K562 (cell line): ENCODE data around the gene AUNIP. TPM values are rescaled to one million over a fixed set of nuclear protein-coding genes. Genes with fewer than 3 reads are reported as not detected.

ENCODE experiments used
- C11orf30 ChIP-seq: fragments of 450-650 bp; IDR thresholded peaks from 2 replicates; pipeline ENCODE4 v1.6.1; 2016; ENCODE audit warnings: low read depth, mild to moderate bottlenecking
- CSDE1 ChIP-seq, 2 experiments: fragments of 450-650 bp; IDR thresholded peaks; 2 replicates each; pipeline ENCODE4 v1.6.1; 2016; ENCODE audit warnings: mild to moderate bottlenecking in 1 of 2
- FIP1L1 ChIP-seq: fragments of 200-400 bp; formaldehyde crosslinking; IDR thresholded peaks from 2 replicates; pipeline ENCODE4 v1.6.1; 2018; ENCODE audit warnings: mild to moderate bottlenecking, low read depth, low read length; ENCODE audit not compliant: poor library complexity, severe bottlenecking
- FOXK2 ChIP-seq, 2 experiments: fragments of 450-650 bp; IDR thresholded peaks in 1 of 2; conservative IDR thresholded peaks in 1 of 2; 2 replicates each; pipeline ENCODE4 v1.6.1; 2016; ENCODE audit warnings: low read depth in 2 of 2, mild to moderate bottlenecking in 1 of 2
- GABPA ChIP-seq: fragments of 200-800 bp; sonication (Bioruptor generic); conservative IDR thresholded peaks from 2 replicates; pipeline ENCODE4 v1.6.1; 2016; ENCODE audit warnings: low read depth, missing genetic modification characterization, missing compliant biosample characterization
- HNRNPLL ChIP-seq: fragments of 200-400 bp; formaldehyde crosslinking; IDR thresholded peaks from 2 replicates; pipeline ENCODE4 v1.6.1; 2017; ENCODE audit warnings: low read length, low read depth, mild to moderate bottlenecking; ENCODE audit not compliant: poor library complexity, severe bottlenecking
- HNRNPUL1 ChIP-seq: fragments of 200-400 bp; formaldehyde crosslinking; IDR thresholded peaks from 2 replicates; pipeline ENCODE4 v1.6.1; 2017; ENCODE audit warnings: low read length
- MXD1 ChIP-seq: fragments of 250-450 bp; sonication (Bioruptor Pico); IDR thresholded peaks from 2 replicates; pipeline ENCODE4 v1.8.0; 2021; ENCODE audit warnings: borderline replicate concordance, mild to moderate bottlenecking, moderate library complexity; ENCODE audit not compliant: poor library complexity, severe bottlenecking
- NFXL1 ChIP-seq: fragments of 450-650 bp; formaldehyde crosslinking; IDR thresholded peaks from 2 replicates; pipeline ENCODE4 v1.4.0; 2021; ENCODE audit warnings: mild to moderate bottlenecking
- NR4A1 ChIP-seq, 2 experiments: fragments of 250-450 bp in 1 of 2; fragments of 450-650 bp in 1 of 2; sonication (Bioruptor Pico) in 1 of 2; IDR thresholded peaks; 2 replicates each; pipeline versions ENCODE4 v1.4.0 to v1.6.1; 2016 to 2020; ENCODE audit warnings: mild to moderate bottlenecking in 2 of 2, missing compliant biosample characterization in 1 of 2, missing genetic modification characterization in 1 of 2, moderate library complexity in 1 of 2
- PHB2 ChIP-seq: fragments of 450-650 bp; IDR thresholded peaks from 2 replicates; pipeline ENCODE4 v1.6.1; 2017; ENCODE audit warnings: low read depth
- PRMT5 ChIP-seq: sonication (generic); formaldehyde crosslinking; IDR thresholded peaks from 2 replicates; pipeline ENCODE4 v1.5.0; 2020; ENCODE audit warnings: missing genetic modification reagents
- PRPF4 ChIP-seq: fragments of 200-400 bp; formaldehyde crosslinking; IDR thresholded peaks from one replicate; pipeline ENCODE4 v1.6.1; 2017; ENCODE audit warnings: low read length, low read depth, mild to moderate bottlenecking; ENCODE audit not compliant: insufficient read depth, poor library complexity, severe bottlenecking
- RB1 ChIP-seq: fragments of 450-650 bp; IDR thresholded peaks from 2 replicates; pipeline ENCODE4 v1.6.1; 2017; ENCODE audit warnings: low read depth, mild to moderate bottlenecking
- SIN3A ChIP-seq, 2 experiments: fragments of 150-350 bp in 1 of 2; IDR thresholded peaks; 2 replicates each; pipeline ENCODE4 v1.6.1; 2011 to 2016; ENCODE audit warnings: borderline replicate concordance in 2 of 2, low read depth in 2 of 2, low read length in 2 of 2, mild to moderate bottlenecking in 2 of 2, moderate library complexity in 2 of 2; ENCODE audit not compliant: control insufficient read depth in 1 of 2
- SIX5 ChIP-seq, 2 experiments: IDR thresholded peaks; 2 replicates each; pipeline ENCODE4 v1.6.1; 2011; ENCODE audit warnings: low read length in 2 of 2, borderline replicate concordance in 1 of 2, low read depth in 1 of 2, mild to moderate bottlenecking in 1 of 2, moderate library complexity in 1 of 2; ENCODE audit not compliant: insufficient read depth in 1 of 2
- SMARCB1 ChIP-seq: IDR thresholded peaks from 2 replicates; pipeline ENCODE4 v1.6.1; 2011; ENCODE audit warnings: improper control_type of control experiment, low read depth; ENCODE audit not compliant: insufficient read length
- THRAP3 ChIP-seq: fragments of 450-650 bp; IDR thresholded peaks from 2 replicates; pipeline ENCODE4 v1.6.1; 2016; ENCODE audit warnings: mild to moderate bottlenecking, inconsistent platforms, borderline replicate concordance
- TOE1 ChIP-seq, 2 experiments: fragments of 450-650 bp in 1 of 2; sonication (generic) in 1 of 2; formaldehyde crosslinking in 1 of 2; IDR thresholded peaks; 2 replicates each; pipeline versions ENCODE4 v1.7.1 to v1.8.0; 2016 to 2022; ENCODE audit warnings: borderline replicate concordance in 2 of 2, mild to moderate bottlenecking in 2 of 2, antibody characterized with exemption in 1 of 2, inconsistent platforms in 1 of 2, low read depth in 1 of 2, missing genetic modification reagents in 1 of 2, moderate library complexity in 1 of 2
- YY1 ChIP-seq, 3 experiments: IDR thresholded peaks; 2 replicates each; pipeline ENCODE4 v1.6.1; 2011; ENCODE audit warnings: low read length in 2 of 3, mild to moderate bottlenecking in 2 of 3, moderate library complexity in 2 of 3, borderline replicate concordance in 1 of 3, control low read depth in 1 of 3, low read depth in 1 of 3; ENCODE audit not compliant: insufficient read depth in 3 of 3, insufficient replicate concordance in 2 of 3, control insufficient read depth in 1 of 3, insufficient read length in 1 of 3; ENCODE audit errors: extremely low read depth in 1 of 3
- ZNF589 ChIP-seq: fragments of 200-800 bp; sonication (Bioruptor generic); IDR thresholded peaks from 2 replicates; pipeline ENCODE4 v1.6.1; 2016; ENCODE audit warnings: low read depth, missing genetic modification characterization, missing compliant biosample characterization
- polyA plus RNA-seq, 8 experiments: library from polyadenylated mRNA; depleted of rRNA in 4 of 8; stranded (reverse) in 5 of 8; unstranded in 3 of 8; fragments of >200 nt; fragmentation: Nextera tagmentation in 2 of 8; fragmentation: Illumina TruSeq in 1 of 8; extraction: Ambion mirVana in 2 of 8; extraction: Trizol in 1 of 8; gene quantifications; 2 replicates each; pipeline versions ENCODE4 v1.2.1 to v1.2.3, GENCODE V29; 2011 to 2014; ENCODE audit warnings: inconsistent platforms in 1 of 8, missing spikeins in 1 of 8
- total RNA-seq, 7 experiments: library from RNA; depleted of rRNA in 6 of 7; stranded (reverse); fragments of >200 nt in 6 of 7; fragmentation: Illumina TruSeq in 2 of 7; extraction: Trizol in 2 of 7; gene quantifications; 2 replicates each; pipeline versions ENCODE4 v1.2.1 to v1.2.3, GENCODE V29; 2011 to 2021; ENCODE audit warnings: low replicate concordance in 1 of 7
- TF ChIP-seq, protein P1 (sequence below): fragments of 450-650 bp; IDR thresholded peaks from 2 replicates; pipeline ENCODE4 v1.6.1; 2016

The AUNIP gene
- total and polyA plus RNA-seq, 9 of the 15 experiments (the other 6 are each of a cell fraction or from before 2014, with no cell fraction given), result 12.1 to 53.8 (median 47.1) TPM

DNA sequence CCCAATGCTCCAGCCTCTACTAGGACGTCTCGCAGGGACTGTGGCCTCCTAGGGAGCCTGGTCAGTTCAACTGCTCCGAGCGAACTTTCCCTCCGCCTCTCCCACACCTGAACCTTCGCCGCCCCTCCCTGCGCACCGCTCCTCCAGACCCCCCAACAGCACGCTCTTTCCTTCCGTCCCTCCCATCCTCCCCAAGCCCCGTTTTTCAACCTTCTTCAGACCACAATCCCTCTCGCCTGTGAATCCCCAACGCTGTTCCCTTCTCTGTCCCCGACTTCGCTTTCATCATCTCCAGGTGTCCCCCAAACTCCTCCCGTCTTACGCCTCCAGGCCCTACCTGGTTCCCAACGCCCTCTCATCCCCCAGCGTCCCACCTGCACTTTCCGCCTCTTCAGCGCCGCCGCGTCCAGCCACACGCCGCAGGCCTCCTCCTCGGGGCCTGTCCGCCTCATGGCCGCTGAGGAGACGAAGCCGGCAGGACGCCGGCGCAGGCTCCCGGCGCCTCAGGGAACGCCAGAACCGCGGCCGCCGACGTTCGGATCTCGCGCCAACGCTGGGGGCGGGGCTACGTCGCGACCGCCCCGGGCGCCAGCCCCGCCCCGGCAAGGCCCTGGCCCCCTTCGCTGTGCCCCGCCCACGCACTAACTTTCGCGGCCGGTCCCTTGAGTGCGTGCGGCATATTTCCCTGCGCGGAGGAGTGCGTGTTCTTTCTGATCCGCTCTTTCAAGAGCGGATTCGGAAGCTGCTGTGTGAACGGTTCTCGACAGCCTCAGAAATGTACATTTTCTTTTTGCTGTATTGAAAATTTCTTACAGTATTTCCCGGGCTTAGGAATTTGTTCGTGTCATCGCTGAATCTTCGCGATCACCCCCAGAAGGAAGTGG, at the start of gene AUNIP (continued):
- TF ChIP-seq CSDE1 (IDR thresholded peaks at IDR 0.05) (peak; percentile 76 to 82; a peak in 3 of 4 replicates), NFXL1 (CRISPR knock-in tag) (no peak), YY1 (IDR thresholded peaks at IDR 0.05; ENCODE audit: borderline replicate concordance in 1 of 3, control insufficient read depth in 1 of 3, extremely low read depth in 1 of 3, insufficient read depth in 3 of 3, insufficient read length in 1 of 3, insufficient replicate concordance in 2 of 3, low read depth in 1 of 3, low read length in 2 of 3) (peak; percentile 53 to 91 (median 83)), HNRNPUL1 (no peak), ZNF589 (CRISPR knock-in tag) (no peak), PRMT5 (CRISPR knock-in tag) (peak; percentile 56; the same call in 1 of the 2 replicates), TOE1 (IDR thresholded peaks at IDR 0.05; ENCODE audit: borderline replicate concordance) (peak; percentile 66), TOE1 (CRISPR knock-in tag; IDR thresholded peaks at IDR 0.05; ENCODE audit: borderline replicate concordance, low read depth) (0 out of 2 replicates have a peak, but pooled peaks have one; percentile 14), SIN3A (IDR thresholded peaks at IDR 0.05; ENCODE audit: borderline replicate concordance in 2 of 2, control insufficient read depth in 1 of 2, low read depth in 2 of 2, low read length in 2 of 2) (peak; percentile 59 to 93; a peak in 3 of 4 replicates), PHB2 (peak; percentile 72; the same call in 1 of the 2 replicates), SMARCB1 (peak; percentile 47), HNRNPLL (peak; percentile 92), RB1 (peak; percentile 93), FIP1L1 (peak; percentile 86), GABPA (no peak), SIX5 (IDR thresholded peaks at IDR 0.05; ENCODE audit: borderline replicate concordance in 1 of 2, insufficient read depth in 1 of 2, low read depth in 1 of 2, low read length in 2 of 2) (no peak), PRPF4 (no peak), FOXK2 (conservative IDR thresholded peaks at IDR 0.05 in 1 of 2, IDR thresholded peaks at IDR 0.05 in 1 of 2; ENCODE audit: low read depth in 2 of 2) (peak; percentile 23 to 90; a peak in 3 of 4 replicates), THRAP3 (peak; percentile 91), NR4A1 (CRISPR knock-in tag; IDR thresholded peaks at IDR 0.05) (no peak), NR4A1 (tag; IDR thresholded peaks at IDR 0.05) (peak; percentile 47; the same call in 1 of the 2 replicates), MXD1 (peak; percentile 73), C11orf30 (no peak)
- TF ChIP-seq, protein P1, sequence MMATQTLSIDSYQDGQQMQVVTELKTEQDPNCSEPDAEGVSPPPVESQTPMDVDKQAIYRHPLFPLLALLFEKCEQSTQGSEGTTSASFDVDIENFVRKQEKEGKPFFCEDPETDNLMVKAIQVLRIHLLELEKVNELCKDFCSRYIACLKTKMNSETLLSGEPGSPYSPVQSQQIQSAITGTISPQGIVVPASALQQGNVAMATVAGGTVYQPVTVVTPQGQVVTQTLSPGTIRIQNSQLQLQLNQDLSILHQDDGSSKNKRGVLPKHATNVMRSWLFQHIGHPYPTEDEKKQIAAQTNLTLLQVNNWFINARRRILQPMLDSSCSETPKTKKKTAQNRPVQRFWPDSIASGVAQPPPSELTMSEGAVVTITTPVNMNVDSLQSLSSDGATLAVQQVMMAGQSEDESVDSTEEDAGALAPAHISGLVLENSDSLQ, result peak; percentile 45; the same call in 1 of the 2 replicates
